GM19455 (cell line): ENCODE data around the gene PRSS56.

Experiments
- ATAC-seq: cut with Tn5 transposase; IDR thresholded peaks from one replicate; pipeline ENCODE4 v1.9.1; 2021; ENCODE audit not compliant: unreplicated experiment

The PRSS56 gene

GRCh38 chr2:232540441-232541041 lies 20.4 kb downstream of the PRSS56 start:
- ATAC-seq, result no peak

- ATAC-seq, result no peak
Observed at GRCh38 chr2:232541195-232541960, 21.2 kb downstream of the PRSS56 start.

GRCh38 chr2:232541961-232542714 lies 21.9 kb downstream of the PRSS56 start:
- ATAC-seq, result no peak

- ATAC-seq, result no peak
Observed at GRCh38 chr2:232542715-232543467, 22.7 kb downstream of the PRSS56 start.

- no peak for ATAC-seq
Observed at GRCh38 chr2:232543491-232543890, 23.3 kb downstream of the PRSS56 start.

- no peak for ATAC-seq
Observed at GRCh38 chr2:232543928-232544631, 23.9 kb downstream of the PRSS56 start.

- ATAC-seq, result no peak
Observed at GRCh38 chr2:232544674-232545073, 24.5 kb downstream of the PRSS56 start.

GRCh38 chr2:232545511-232546375 lies 25.6 kb downstream of the PRSS56 start:
- no peak for ATAC-seq

GRCh38 chr2:232547991-232548390 lies 27.8 kb downstream of the PRSS56 start:
- no peak for ATAC-seq

- no peak for ATAC-seq
Observed at GRCh38 chr2:232549655-232550353, 29.6 kb downstream of the PRSS56 start.

GRCh38 chr2:232550354-232551249 lies 30.4 kb downstream of the PRSS56 start, which contains the start of the genes EIF4E2 and TIGD1:
TSS of gene EIF4E2 (plus strand) at chr2:232550689. CDS start at chr2:232550725, 36 bp downstream.
TSS of gene TIGD1 (minus strand) at chr2:232550557. CDS start at chr2:232549882, 675 bp downstream.
- peak; percentile 93 for ATAC-seq

- no peak for ATAC-seq
Observed at GRCh38 chr2:232551250-232551638, 31.1 kb downstream of the PRSS56 start.

- no peak for ATAC-seq
Observed at GRCh38 chr2:232551776-232552175, 31.6 kb downstream of the PRSS56 start.

GRCh38 chr2:232556426-232556825 lies 36.2 kb downstream of the PRSS56 start:
- ATAC-seq, result no peak

- no peak for ATAC-seq
Observed at GRCh38 chr2:232562515-232563151, 42.4 kb downstream of the PRSS56 start.

GRCh38 chr2:232563580-232563979 lies 43.4 kb downstream of the PRSS56 start:
- no peak for ATAC-seq

- ATAC-seq, result no peak
Observed at GRCh38 chr2:232567721-232568120, 47.5 kb downstream of the PRSS56 start.
